Muscle of leg (tissue), 11 donors: ENCODE results near the gene PPT2. TPM values are rescaled to one million over a fixed set of nuclear protein-coding genes. Genes with fewer than 3 reads are reported as not detected.

Experiments
- DNase-seq: peaks from one replicate; pipeline ENCODE4 v3.0.0; 2013
- H3K27ac ChIP-seq: one replicate; pipeline ENCODE4 v1.5.1; 2013; ENCODE audit warnings: mild to moderate bottlenecking, low read length, control low read depth
- H3K27me3 ChIP-seq: one replicate; pipeline ENCODE4 v1.6.1; 2013; ENCODE audit warnings: low read length; ENCODE audit not compliant: control insufficient read depth, insufficient read depth
- H3K36me3 ChIP-seq: one replicate; pipeline ENCODE4 v1.6.1; 2013; ENCODE audit warnings: low read length; ENCODE audit not compliant: control insufficient read depth, insufficient read depth
- H3K4me1 ChIP-seq: one replicate; pipeline ENCODE4 v1.6.1; 2013; ENCODE audit warnings: low read length; ENCODE audit not compliant: control insufficient read depth, insufficient read depth
- H3K4me3 ChIP-seq: one replicate; pipeline ENCODE4 v1.5.1; 2013; ENCODE audit warnings: low read length, control low read depth
- H3K9me3 ChIP-seq: replicated peaks from 2 replicates; pipeline ENCODE4 v1.6.1; 2013; ENCODE audit warnings: low read depth, low read length; ENCODE audit not compliant: control insufficient read depth
- WGBS: methylation state at CpG from one replicate; pipeline ENCODE4 v1.1.5; 2013; ENCODE audit warnings: missing lambda C conversion rate; ENCODE audit not compliant: insufficient coverage; 5-methylcytosine and 5-hydroxymethylcytosine counted together
- polyA plus RNA-seq, 8 donors: library from polyadenylated mRNA; unstranded; fragments of 120-200 nt; gene quantifications; one replicate each; pipeline versions ENCODE4 v1.2.1 to v1.2.3, GENCODE V29; 2013; ENCODE audit warnings: inconsistent platforms in 1 of 8, low replicate concordance in 1 of 8; ENCODE audit not compliant: insufficient read length in 8 of 8, insufficient read depth in 1 of 8
- total RNA-seq: library from RNA; stranded (reverse); fragments of 120-200 nt; gene quantifications from one replicate; pipeline ENCODE4 v1.2.4, GENCODE V29; 2013

Gene PPT2
- total and polyA plus RNA-seq, 9 donors, result 15.3 to 35.7 (median 30.9) TPM

DNA sequence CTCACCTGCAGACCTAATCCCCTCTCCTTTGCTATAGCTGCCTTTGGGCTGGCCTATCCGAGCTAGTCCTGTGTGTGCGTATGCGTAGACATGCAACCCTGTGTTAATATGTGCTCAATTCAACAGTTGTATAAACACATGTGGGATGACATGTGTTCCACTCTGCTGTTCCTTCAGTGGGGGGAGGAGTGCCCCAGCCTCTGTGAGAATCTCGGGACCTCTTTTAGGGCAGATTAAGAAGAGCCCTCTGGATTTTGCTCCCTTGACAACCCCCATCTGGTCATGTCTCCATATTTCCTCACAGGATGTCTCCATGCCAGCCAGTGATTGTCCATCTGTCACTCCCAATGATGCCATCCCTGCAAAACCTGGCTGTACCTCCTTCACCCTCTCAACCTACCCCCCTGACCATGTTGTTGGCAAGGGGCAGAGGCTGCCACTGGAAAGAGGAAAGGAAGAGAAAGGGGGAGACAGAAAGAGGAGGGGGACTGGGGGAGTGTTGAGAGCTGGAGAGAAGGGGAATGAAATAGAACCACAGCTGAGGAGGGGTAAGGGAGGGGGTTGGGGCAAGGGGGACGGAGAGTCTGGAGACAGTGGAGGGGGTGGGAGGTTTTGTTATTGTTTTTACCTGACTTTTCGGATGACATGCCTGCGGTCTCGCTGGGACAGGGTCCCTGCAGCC lies 2.6 kb upstream of the PPT2 start:
- Histone ChIP-seq H3K27me3 (peaks cover 66% of the 10 kb centered on the region), H3K36me3 (peaks cover 10% of the 10 kb centered on the region), H3K27ac (no peak overlapping the region), H3K4me3 (no peak overlapping the region), H3K4me1 (peaks cover 43% of the 10 kb centered on the region), H3K9me3 (no peaks in the 10 kb centered on the region)
- peak; percentile 13 for DNase-seq
- WGBS, result 22% methylated on average over 4 of the region's 8 CpGs

DNA sequence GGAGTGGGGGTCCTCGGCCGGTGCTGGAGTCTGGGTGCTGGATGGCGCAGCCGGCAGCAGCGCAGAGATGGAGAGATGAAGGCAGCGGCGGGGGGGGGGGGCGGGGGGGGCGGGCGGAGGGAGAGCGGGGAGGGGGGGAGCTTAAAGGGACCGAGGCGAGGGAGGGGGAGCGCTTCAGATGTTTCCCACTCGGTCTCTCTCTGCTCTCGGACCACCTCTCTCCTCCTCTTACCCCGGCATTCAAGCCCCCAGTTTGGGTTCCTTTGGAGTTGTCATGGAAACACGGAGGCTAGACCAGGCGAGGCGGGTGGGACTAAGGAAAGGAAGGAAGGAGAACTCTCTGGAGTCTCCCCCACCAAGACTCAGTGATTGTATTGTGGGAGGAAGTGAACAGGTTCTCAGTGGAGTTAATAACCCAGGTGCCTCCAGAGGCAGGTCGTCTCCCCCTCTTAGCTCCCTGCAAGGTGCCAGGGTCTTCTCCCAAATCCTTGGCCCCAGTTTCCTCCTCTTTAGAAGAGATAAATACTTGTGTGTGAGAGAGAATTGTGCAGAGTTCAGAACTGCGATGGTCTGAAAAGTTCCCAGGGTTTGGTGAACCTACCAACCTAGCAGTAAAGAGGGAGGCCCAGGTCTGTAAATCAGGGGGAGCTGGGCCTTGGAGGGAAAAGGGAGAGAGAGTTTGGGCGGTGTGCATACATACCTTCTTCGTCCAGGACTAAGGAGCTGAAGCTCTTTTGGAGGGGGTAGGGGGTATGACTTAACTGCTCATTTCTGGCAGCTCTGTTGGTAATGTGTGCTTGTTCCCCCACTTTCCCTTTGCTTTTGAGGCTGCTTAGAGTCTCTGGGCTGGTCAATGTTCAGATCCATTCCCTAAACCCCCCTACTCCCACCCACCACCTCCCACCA lies 1.8 kb upstream of the PPT2 start, which contains the start of gene PRRT1:
TSS of gene PRRT1 (minus strand) at position 77 of the 906 bp plus-strand sequence. CDS start 112 bp downstream, outside the sequence.
- peak within 1 kb of the TSS; percentile 94 for H3K27ac ChIP-seq
- 14% methylated on average over 1 of the region's 24 CpGs for WGBS
- peak; percentile 49 for DNase-seq

DNA sequence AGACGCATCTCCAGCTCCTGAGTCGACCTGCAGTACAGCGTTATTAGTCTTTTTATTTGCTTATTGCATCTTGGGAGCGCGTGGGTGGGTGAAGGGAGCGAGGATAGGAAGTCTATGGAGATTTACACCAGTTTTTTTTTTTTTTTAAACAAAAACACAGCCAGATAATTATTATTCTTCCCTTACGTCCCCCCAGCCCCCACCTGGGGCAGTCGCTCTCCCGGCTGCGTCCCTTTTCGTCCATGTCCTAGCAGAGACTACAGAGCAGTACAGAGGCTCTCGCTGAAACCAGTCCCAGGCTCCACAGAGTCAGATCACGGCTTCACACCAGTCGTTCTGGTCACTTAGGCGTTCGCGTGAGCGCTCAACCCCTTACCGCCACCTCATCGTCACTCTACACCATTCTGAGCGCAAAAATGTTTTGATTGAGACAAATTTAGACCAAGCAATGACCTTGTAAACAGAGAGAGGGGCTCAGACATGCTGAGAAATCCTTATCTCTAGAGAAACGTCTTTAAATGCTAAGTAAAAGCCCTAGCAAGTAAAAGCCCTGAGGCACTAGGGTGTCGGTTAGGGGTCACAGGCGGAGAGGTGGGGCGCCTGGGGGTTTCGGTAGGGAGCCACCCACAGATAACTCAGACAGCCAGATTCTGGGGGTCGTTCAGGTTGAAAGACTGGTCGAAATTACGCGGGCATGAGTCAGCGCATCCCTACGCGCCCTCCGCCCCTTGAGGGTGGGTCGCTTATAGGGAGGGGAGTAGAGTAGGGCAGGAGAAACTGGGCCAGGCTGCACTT lies 975 bp upstream of the PPT2 start:
- peaks cover 51% of the 10 kb centered on the region for H3K27me3 ChIP-seq
- DNase-seq, result peak; percentile 61
- 6% methylated on average over 10 of the region's 35 CpGs for WGBS
- peak overlapping the region; percentile 94 for H3K27ac ChIP-seq
- H3K4me3 ChIP-seq, result peak overlapping the region; percentile 84
- peaks cover 43% of the 10 kb centered on the region for H3K4me1 ChIP-seq
- H3K9me3 ChIP-seq, result peaks cover 2% of the 10 kb centered on the region
- H3K36me3 ChIP-seq, result peaks cover 25% of the 10 kb centered on the region

More for the DNA sequence above, 1.8 kb upstream of the PPT2 start, which contains the start of gene PRRT1:
- peaks cover 43% of the 10 kb centered on the region for H3K4me1 ChIP-seq
- H3K27me3 ChIP-seq, result peaks cover 60% of the 10 kb centered on the region
- H3K36me3 ChIP-seq, result peaks cover 18% of the 10 kb centered on the region
- peak within 1 kb of the TSS; percentile 13 for H3K4me3 ChIP-seq
- H3K9me3 ChIP-seq, result no peaks in the 10 kb centered on the region

DNA sequence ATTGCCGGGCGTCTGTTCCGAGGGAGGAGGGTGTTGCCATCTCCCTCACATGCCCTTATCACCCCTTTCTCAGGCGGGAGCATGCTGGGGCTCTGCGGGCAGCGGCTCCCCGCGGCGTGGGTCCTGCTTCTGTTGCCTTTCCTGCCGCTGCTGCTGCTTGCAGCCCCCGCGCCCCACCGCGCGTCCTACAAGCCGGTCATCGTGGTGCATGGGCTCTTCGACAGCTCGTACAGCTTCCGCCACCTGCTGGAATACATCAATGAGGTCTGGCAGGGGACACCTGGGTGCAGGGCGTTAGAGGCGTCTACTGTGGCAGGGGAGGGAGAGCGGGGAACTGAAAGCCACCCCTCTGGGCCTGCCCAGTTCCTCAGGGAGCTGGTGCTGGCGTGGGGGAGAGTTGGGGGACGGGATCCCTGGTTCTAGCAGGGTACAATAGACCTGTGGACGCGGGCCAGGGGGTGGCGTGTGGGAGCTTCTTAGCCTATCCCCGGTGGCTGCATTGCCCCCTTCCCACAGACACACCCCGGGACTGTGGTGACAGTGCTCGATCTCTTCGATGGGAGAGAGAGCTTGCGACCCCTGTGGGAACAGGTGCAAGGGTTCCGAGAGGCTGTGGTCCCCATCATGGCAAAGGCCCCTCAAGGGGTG lies 697 bp downstream of the PPT2 start:
- H3K27me3 ChIP-seq, result peaks cover 35% of the 10 kb centered on the region
- peaks cover 38% of the 10 kb centered on the region for H3K36me3 ChIP-seq
- peak overlapping the region; percentile 94 for H3K27ac ChIP-seq
- peak overlapping the region; percentile 84 for H3K4me3 ChIP-seq
- H3K9me3 ChIP-seq, result peaks cover 2% of the 10 kb centered on the region
- 5% methylated on average over 24 of the region's 34 CpGs for WGBS
- DNase-seq, result peak; percentile 88
- peaks cover 35% of the 10 kb centered on the region for H3K4me1 ChIP-seq

DNA sequence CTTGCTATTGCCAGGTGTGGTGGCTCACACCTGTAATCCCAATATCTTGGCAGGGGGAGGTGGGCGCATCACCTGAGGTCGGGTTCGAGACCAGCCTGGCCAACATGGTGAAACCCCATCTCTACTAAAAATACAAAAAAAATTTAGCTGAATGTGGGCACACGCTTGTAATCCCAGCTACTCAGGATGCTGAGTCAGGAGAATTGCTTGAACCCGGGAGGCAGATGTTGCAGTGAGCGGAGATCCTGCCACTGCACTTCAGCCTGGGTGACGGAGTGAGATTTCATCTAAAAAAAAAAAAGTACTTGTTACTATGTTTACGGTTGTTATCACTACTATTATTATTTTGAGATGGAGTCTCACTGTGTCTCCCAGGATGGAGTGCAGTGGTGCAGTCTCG lies 3.0 kb downstream of the PPT2 start:
- DNase-seq, result no peak
- Histone ChIP-seq H3K36me3 (peaks cover 42% of the 10 kb centered on the region), H3K9me3 (peaks cover 2% of the 10 kb centered on the region), H3K4me1 (peaks cover 31% of the 10 kb centered on the region), H3K27ac (no peak overlapping the region), H3K27me3 (peaks cover 15% of the 10 kb centered on the region), H3K4me3 (no peak overlapping the region)
- no CpG with 5 or more reads among the region's 9 CpGs for whole genome bisulfite sequencing

DNA sequence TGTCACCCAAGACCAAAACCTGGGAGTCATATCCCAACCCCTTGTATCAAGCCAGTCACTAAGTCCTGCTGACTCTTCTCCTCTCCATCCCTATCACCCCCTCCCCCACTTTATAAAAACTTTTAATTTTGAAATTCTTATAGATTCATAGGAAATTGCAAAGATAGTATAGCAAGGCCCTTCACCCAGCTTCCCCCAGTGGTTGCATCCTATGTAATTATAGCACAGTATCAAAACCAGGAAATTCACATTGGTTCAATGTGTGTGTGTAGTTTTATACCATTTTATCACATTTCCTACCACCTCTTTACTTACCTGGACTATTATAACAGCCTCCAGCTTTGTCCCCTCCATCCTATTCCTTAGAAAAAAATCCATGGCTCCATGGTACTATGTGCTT lies 4.1 kb downstream of the PPT2 start:
- H3K9me3 ChIP-seq, result peaks cover 2% of the 10 kb centered on the region
- H3K4me1 ChIP-seq, result peaks cover 20% of the 10 kb centered on the region
- no peak overlapping the region for H3K27ac ChIP-seq
- no peak overlapping the region for H3K4me3 ChIP-seq
- no peak for DNase-seq
- peaks cover 52% of the 10 kb centered on the region for H3K36me3 ChIP-seq
- H3K27me3 ChIP-seq, result peaks cover 3% of the 10 kb centered on the region

DNA sequence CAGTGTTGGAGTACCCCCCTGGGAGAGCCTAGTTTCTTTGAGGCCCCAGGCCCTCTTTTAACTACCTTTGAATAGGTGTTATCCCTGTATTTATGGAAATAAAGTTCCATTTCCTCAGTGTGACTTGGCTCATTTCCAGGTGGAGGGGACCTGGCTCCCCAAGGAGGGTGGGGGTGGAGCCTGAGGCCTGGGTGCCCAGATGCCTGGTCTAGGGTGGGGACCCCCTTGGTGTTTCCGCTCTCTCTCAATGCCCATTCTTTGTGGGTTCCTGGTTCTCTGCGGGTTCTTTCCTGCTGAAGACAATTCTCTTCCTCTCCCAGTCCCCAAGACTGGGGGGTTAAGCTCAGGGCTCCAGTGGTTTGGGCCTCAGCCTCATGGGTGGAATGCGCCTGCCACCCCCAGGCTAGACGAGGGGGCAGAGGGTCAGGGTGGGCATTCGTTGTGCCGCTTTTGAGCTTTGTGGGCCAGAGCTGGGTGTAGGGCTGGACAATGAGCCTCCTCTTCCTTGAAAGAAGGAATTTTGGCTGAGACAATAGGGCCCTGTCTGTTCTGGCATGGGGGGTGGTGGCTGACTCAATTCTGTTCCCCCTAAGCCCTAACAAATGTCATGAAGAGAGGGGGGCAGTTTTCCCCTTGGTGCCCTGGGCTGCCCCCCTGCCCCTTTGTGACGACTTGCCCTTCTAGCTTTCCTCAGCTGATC lies 9.8 kb downstream of the PPT2 start:
- no peak overlapping the region for H3K4me3 ChIP-seq
- H3K27ac ChIP-seq, result peak overlapping the region; percentile 35
- H3K36me3 ChIP-seq, result peaks cover 62% of the 10 kb centered on the region
- H3K9me3 ChIP-seq, result no peaks in the 10 kb centered on the region
- WGBS, result 79% methylated on average over 5 of the region's 7 CpGs
- H3K4me1 ChIP-seq, result peaks cover 3% of the 10 kb centered on the region
- no peak for DNase-seq
- no peaks in the 10 kb centered on the region for H3K27me3 ChIP-seq

DNA sequence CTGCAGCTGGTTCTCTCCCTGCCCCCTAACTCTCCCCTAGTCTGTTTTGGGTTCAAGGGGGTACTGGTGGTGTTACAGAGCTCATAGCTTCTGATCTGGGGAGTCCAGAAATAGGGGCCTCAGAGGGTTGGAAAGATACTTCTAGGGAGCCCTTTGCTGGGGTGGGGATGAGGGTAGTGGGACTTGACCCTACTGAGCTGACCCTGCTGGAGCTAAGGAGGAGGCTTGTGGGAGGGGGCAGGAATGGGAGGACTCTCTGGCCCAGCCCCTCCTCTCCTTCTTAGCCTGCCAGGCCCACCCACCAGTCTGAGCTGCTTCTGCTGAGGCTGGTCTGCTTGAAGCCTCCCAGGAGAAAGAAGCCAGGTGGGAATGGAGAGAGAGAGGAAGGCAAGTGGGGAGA lies 10.4 kb downstream of the PPT2 start, which contains the start of gene EGFL8:
TSS of gene EGFL8 (plus strand) at position 301 of the 400 bp plus-strand sequence. CDS start 1,571 bp downstream, outside the sequence.
- Histone ChIP-seq H3K4me3 (no peak within 1 kb of the TSS), H3K27me3 (no peaks in the 10 kb centered on the region), H3K27ac (peak within 1 kb of the TSS; percentile 35), H3K9me3 (no peaks in the 10 kb centered on the region), H3K4me1 (peaks cover 3% of the 10 kb centered on the region), H3K36me3 (peaks cover 63% of the 10 kb centered on the region)
- DNase-seq, result peak; percentile 25

DNA sequence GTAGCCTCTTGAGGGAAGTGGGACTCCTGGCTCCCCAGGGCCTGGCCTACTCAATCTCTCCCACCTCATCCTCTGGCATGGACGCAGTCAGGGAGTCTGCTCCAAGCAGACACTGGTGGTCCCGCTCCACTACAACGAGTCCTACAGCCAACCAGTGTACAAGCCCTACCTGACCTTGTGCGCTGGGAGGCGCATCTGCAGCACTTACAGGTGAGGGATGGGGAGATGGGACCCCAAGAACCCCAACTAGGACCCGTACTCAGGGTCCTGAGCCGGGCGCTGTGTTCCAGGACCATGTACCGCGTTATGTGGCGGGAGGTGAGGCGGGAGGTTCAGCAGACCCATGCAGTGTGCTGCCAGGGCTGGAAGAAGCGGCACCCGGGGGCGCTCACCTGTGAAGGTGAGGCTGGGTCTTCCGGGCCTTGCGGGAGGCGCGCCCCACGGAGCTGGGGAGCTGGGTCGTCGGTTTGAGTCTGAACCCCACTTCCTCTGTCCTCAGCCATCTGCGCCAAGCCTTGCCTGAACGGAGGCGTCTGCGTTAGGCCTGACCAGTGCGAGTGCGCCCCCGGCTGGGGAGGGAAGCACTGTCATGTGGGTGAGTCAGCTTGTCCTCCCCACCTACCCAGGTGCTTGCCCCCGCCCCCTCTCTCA lies 12.6 kb downstream of the PPT2 start:
- no peak overlapping the region for H3K27ac ChIP-seq
- H3K36me3 ChIP-seq, result peaks cover 77% of the 10 kb centered on the region
- 80% methylated on average over 20 of the region's 30 CpGs for WGBS

More for the DNA sequence above, 12.6 kb downstream of the PPT2 start:
- peak; percentile 7 for DNase-seq
- Histone ChIP-seq H3K4me3 (no peak overlapping the region), H3K4me1 (peaks cover 3% of the 10 kb centered on the region), H3K9me3 (no peaks in the 10 kb centered on the region), H3K27me3 (no peaks in the 10 kb centered on the region)
